Right ventricle myocardium inferior (tissue), 1 donor: ENCODE results near the gene HSPA1B. TPM values are rescaled to one million over a fixed set of nuclear protein-coding genes. Genes with fewer than 3 reads are reported as not detected.
"Not testable (repeated sequence)": the region's sequence is repeated elsewhere in the genome, so short reads cannot be mapped to it uniquely, and the experiment has no call there.

Source experiments
- ATAC-seq: fragments of 200-7000 bp; cut with Tn5 transposase; one replicate; pipeline ENCODE4 v1.9.1; 2020; ENCODE audit warnings: mild to moderate bottlenecking, moderate library complexity
- DNase-seq: peaks from one replicate; pipeline ENCODE4 v3.0.0; 2021; ENCODE audit errors: missing footprints
- intact Hi-C: fragments of 100-400 bp; cut with DNase I; formaldehyde crosslinking; loops from one replicate; pipeline ENCODE4 v1.11.0; 2022
- total RNA-seq: library from RNA; stranded (reverse); fragmentation: NEBNext Ultra II Directional; extraction: Animal tissue kit (Norgen Biotek cat#: 25700); gene quantifications from one replicate; pipeline ENCODE4 v1.2.1, GENCODE V29; 2021
- donor health status: DM: no; HTN: yes; CAD: no; lungs with severe emphysema.

The HSPA1B gene
- total RNA-seq, 1 donor from 2014 or later = 215 TPM

GRCh38 chr6:31794866-31795615, 32.5 kb upstream of the HSPA1B start:
- intact Hi-C loops = loop anchor here (2.0 to 5.0 kb wide), 2 partner anchors 32 to 63 kb away; partner anchors contain the start of gene HSPA1B
- DNase-seq = peak; percentile 53

GRCh38 chr6:31795616-31796298, 31.8 kb upstream of the HSPA1B start, which contains the start of gene VARS1:
TSS of gene VARS1 (minus strand) at chr6:31795752. CDS start at chr6:31795217, 535 bp downstream.
- DNase-seq (peak; percentile 97), ATAC-seq (peak; percentile 96)
- intact Hi-C loops = loop anchor here (2.0 kb wide), 1 partner anchor 31 kb away; the partner anchor contains the start of gene HSPA1B

More at GRCh38 chr6:31794866-31795615, 32.5 kb upstream of the HSPA1B start:
- ATAC-seq = peak; percentile 11

GRCh38 chr6:31796993-31797385, 30.5 kb upstream of the HSPA1B start:
- intact Hi-C loops = no loop called here
- DNase-seq (no peak), ATAC-seq (no peak)

GRCh38 chr6:31797588-31797987, 29.9 kb upstream of the HSPA1B start:
- DNase-seq = no peak

GRCh38 chr6:31799781-31800180, 27.8 kb upstream of the HSPA1B start:
- peak; percentile 27 for DNase-seq
- ATAC-seq = no peak
- intact Hi-C loops = no loop called here

More at GRCh38 chr6:31797588-31797987, 29.9 kb upstream of the HSPA1B start:
- intact Hi-C loops = no loop called here
- ATAC-seq = no peak

- ATAC-seq, intact Hi-C loops, DNase-seq: not testable (repeated sequence)
These were observed 26.3 kb upstream of the HSPA1B start for GRCh38 chr6:31801031-31801927.

- ATAC-seq (no peak), DNase-seq (no peak)
- intact Hi-C loops = no loop called here
These were observed 21.5 kb upstream of the HSPA1B start for GRCh38 chr6:31805939-31806469.

- peak; percentile 99 for DNase-seq
- peak; percentile 99 for ATAC-seq
- intact Hi-C loops = no loop called here
These were observed 20.9 kb upstream of the HSPA1B start, which contains the start of gene LSM2 for GRCh38 chr6:31806470-31807272. TSS of gene LSM2 (minus strand) at chr6:31806966. CDS start at chr6:31806757, 209 bp downstream.

- intact Hi-C loops, ATAC-seq, DNase-seq: not testable (repeated sequence)
These were observed 18.9 kb upstream of the HSPA1B start for GRCh38 chr6:31808599-31808998.

- intact Hi-C loops = no loop called here
- ATAC-seq (no peak), DNase-seq (no peak)
These were observed 15.9 kb upstream of the HSPA1B start for GRCh38 chr6:31811645-31812044.

- peak; percentile 20 for DNase-seq
- ATAC-seq = no peak
- intact Hi-C loops = no loop called here
These were observed 14.1 kb upstream of the HSPA1B start for GRCh38 chr6:31813465-31813849.

GRCh38 chr6:31814677-31815024, 12.9 kb upstream of the HSPA1B start:
- peak; percentile 87 for ATAC-seq
- DNase-seq = peak; percentile 96
- intact Hi-C loops = no loop called here

- DNase-seq (peak; percentile 95), ATAC-seq (peak; percentile 92)
- intact Hi-C loops = no loop called here
These were observed 12.3 kb upstream of the HSPA1B start, which contains the start of the genes HSPA1A and HSPA1L for GRCh38 chr6:31815025-31815838. TSS of gene HSPA1A (plus strand) at chr6:31815543. CDS start at chr6:31815757, 214 bp downstream. TSS of gene HSPA1L (minus strand) at chr6:31815283. CDS start at chr6:31811972, 3,311 bp downstream.

- ATAC-seq, intact Hi-C loops: not testable (repeated sequence)
- DNase-seq = peak; percentile 69
These were observed 10.2 kb upstream of the HSPA1B start for GRCh38 chr6:31817133-31817928.

- intact Hi-C loops, ATAC-seq, DNase-seq: not testable (repeated sequence)
These were observed 9.5 kb upstream of the HSPA1B start for GRCh38 chr6:31817929-31818511.
